Ascending aorta (tissue), 2 donors: Measurements from ENCODE around the gene CD300A. TPM values are rescaled to one million over a fixed set of nuclear protein-coding genes. Genes with fewer than 3 reads are reported as not detected.

ENCODE experiments used
- DNase-seq, 2 donors: peaks; one replicate each; pipeline ENCODE4 v3.0.0-alpha.2; 2019; ENCODE audit warnings: low spot score in 2 of 2
- H3K27ac ChIP-seq, 2 donors: fragments of 200-600 bp; sonication (generic); one replicate each; pipeline ENCODE4 v1.5.1; 2016 to 2017; ENCODE audit warnings: mild to moderate bottlenecking in 1 of 2
- H3K27me3 ChIP-seq: fragments of 200-600 bp; sonication (generic); one replicate; pipeline ENCODE4 v1.5.1; 2017
- H3K36me3 ChIP-seq, 2 donors: fragments of 200-600 bp; sonication (generic); one replicate each; pipeline ENCODE4 v1.5.1; 2016
- H3K4me1 ChIP-seq, 2 donors: fragments of 200-600 bp; sonication (generic); one replicate each; pipeline ENCODE4 v1.5.1; 2016 to 2017; ENCODE audit warnings: mild to moderate bottlenecking in 1 of 2
- H3K4me3 ChIP-seq, 2 donors: fragments of 200-600 bp; sonication (generic); one replicate each; pipeline ENCODE4 v1.5.1; 2016 to 2017; ENCODE audit warnings: mild to moderate bottlenecking in 1 of 2
- H3K9me3 ChIP-seq, 2 donors: fragments of 200-600 bp; sonication (generic); one replicate each; pipeline ENCODE4 v1.5.1; 2016
- CTCF ChIP-seq, 3 experiments: fragments of 200-600 bp in 2 of 3; fragments of 450-650 bp in 1 of 3; sonication (generic) in 2 of 3; IDR thresholded peaks; one replicate each; pipeline ENCODE4 v1.5.1; 2016 to 2019; ENCODE audit warnings: antibody characterized with exemption in 3 of 3, mild to moderate bottlenecking in 1 of 3, moderate library complexity in 1 of 3
- intact Hi-C: fragments of 100-400 bp; cut with DNase I; formaldehyde crosslinking; loops from one replicate; pipeline ENCODE4 v1.15.1; 2023
- total RNA-seq: library from RNA; depleted of rRNA; stranded (reverse); fragments of >200 nt; gene quantifications from one replicate; pipeline ENCODE4 v1.1.0, GENCODE V29; 2016

The CD300A gene
- total RNA-seq, 1 donor from 2014 or later: 21.9 TPM

GRCh38 chr17:74532115-74532514 lies 65.7 kb downstream of the CD300A start:
- peaks cover 0 to 4% of the 10 kb centered on the region in 2 donors for H3K9me3 ChIP-seq
- no peaks in the 10 kb centered on the region for H3K27me3 ChIP-seq
- TF ChIP-seq CTCF (IDR thresholded peaks at IDR 0.05): no peak
- no peaks in the 10 kb centered on the region for H3K36me3 ChIP-seq
- intact Hi-C loops: no loop called here
- H3K4me3 ChIP-seq: no peak overlapping the region
- no peak overlapping the region for H3K27ac ChIP-seq
- no peaks in the 10 kb centered on the region for H3K4me1 ChIP-seq
- DNase-seq: peak in 1 of 2 donors; percentile 77

Other genes starting within 250 kb of the CD300A start
- gene DNAI2, start 192.4 kb upstream of the CD300A start, total RNA-seq: not detected
- gene KIF19, start 140.4 kb upstream of the CD300A start, total RNA-seq: 11.7 TPM
- not detected for gene BTBD17, start 104.8 kb upstream of the CD300A start, total RNA-seq
- gene GPR142, start 99.1 kb upstream of the CD300A start, total RNA-seq: not detected
- gene GPRC5C, start 34.5 kb upstream of the CD300A start, total RNA-seq: 29.1 TPM
- gene CD300LB, start 64.8 kb downstream of the CD300A start, total RNA-seq: not detected
- not detected for gene CD300C, start 79.5 kb downstream of the CD300A start, total RNA-seq
- gene CD300H, start 100.9 kb downstream of the CD300A start, total RNA-seq: not detected
- not detected for gene CD300LD, start 125.6 kb downstream of the CD300A start, total RNA-seq
- 0.21 TPM for gene CD300E, start 157.1 kb downstream of the CD300A start, total RNA-seq
- not detected for gene CD300LF, start 246.3 kb downstream of the CD300A start, total RNA-seq